Epithelial cell of proximal tubule (primary cell): ENCODE results near the gene TCERG1L. TPM values are rescaled to one million over a fixed set of nuclear protein-coding genes. Genes with fewer than 3 reads are reported as not detected.

Experiments
- DNase-seq: peaks from one replicate; pipeline ENCODE4 v3.0.0-alpha.2; 2011; ENCODE audit warnings: low read depth
- H3K4me3 ChIP-seq: 2 replicates; pipeline ENCODE4 v1.5.1; 2011; ENCODE audit warnings: low read depth, mild to moderate bottlenecking, low read length
- total RNA-seq: library from RNA; depleted of rRNA; stranded (reverse); fragments of >200 nt; gene quantifications from 2 replicates; pipeline ENCODE4 v1.2.3, GENCODE V29; 2015
- TF ChIP-seq, protein P1 (sequence below): conservative IDR thresholded peaks from 2 replicates; pipeline ENCODE4 v1.5.1; 2012; ENCODE audit warnings: low read depth, mild to moderate bottlenecking, low read length

TCERG1L gene
- total RNA-seq, 1 donor from 2014 or later = not detected

GRCh38 chr10:131121511-131122035, 189.9 kb downstream of the TCERG1L start:
- TF ChIP-seq, protein P1, sequence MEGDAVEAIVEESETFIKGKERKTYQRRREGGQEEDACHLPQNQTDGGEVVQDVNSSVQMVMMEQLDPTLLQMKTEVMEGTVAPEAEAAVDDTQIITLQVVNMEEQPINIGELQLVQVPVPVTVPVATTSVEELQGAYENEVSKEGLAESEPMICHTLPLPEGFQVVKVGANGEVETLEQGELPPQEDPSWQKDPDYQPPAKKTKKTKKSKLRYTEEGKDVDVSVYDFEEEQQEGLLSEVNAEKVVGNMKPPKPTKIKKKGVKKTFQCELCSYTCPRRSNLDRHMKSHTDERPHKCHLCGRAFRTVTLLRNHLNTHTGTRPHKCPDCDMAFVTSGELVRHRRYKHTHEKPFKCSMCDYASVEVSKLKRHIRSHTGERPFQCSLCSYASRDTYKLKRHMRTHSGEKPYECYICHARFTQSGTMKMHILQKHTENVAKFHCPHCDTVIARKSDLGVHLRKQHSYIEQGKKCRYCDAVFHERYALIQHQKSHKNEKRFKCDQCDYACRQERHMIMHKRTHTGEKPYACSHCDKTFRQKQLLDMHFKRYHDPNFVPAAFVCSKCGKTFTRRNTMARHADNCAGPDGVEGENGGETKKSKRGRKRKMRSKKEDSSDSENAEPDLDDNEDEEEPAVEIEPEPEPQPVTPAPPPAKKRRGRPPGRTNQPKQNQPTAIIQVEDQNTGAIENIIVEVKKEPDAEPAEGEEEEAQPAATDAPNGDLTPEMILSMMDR = no peak
- DNase-seq = no peak

DNA sequence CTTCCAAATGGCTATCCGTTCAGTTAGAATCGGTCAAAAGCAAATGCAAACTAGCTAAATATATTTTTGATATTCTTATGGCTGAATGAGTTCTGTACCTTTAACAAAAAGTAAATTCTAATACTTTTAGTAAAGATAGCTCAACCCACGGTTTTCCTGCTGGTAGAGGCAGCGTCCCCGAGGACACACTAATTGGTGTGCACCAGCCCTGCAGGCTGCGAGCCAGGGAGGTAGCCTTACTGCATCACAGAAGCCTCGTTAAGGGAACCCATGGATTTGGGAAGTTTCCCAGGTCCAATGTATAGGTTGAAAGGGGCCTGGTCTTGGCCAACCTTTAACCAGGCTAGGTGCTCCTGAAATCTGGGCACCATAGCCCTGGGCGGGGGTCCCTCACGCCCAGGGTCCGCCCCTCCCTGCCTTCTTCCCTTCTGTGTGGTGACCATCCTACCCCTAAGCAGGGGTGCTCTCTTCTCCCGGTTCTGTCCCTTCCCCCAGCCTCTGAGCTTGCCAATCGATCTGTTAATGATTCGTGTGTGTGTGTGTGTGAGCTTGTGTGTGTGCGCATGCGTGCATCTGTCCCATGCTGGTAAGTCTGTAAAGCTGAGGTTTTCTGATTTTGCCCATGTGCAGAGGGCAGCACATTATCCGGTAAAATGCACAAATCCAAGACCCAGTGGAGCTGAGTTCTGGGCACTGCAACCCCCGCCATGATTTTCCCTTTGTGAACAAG, 191.7 kb downstream of the TCERG1L start:
- H3K4me3 ChIP-seq = no peak overlapping the region
- DNase-seq = no peak
- TF ChIP-seq, protein P1 = no peak

More at GRCh38 chr10:131121511-131122035, 189.9 kb downstream of the TCERG1L start:
- no peak overlapping the region for H3K4me3 ChIP-seq

- no peak for DNase-seq
- H3K4me3 ChIP-seq = no peak overlapping the region
- TF ChIP-seq, protein P1 = no peak
Measured at GRCh38 chr10:131117416-131118212, 193.9 kb downstream of the TCERG1L start.

- DNase-seq = no peak
Measured at GRCh38 chr10:131116991-131117375, 194.5 kb downstream of the TCERG1L start.

GRCh38 chr10:131116216-131116990, 195.1 kb downstream of the TCERG1L start:
- no peak for DNase-seq
- TF ChIP-seq, protein P1 = no peak
- H3K4me3 ChIP-seq = no peak overlapping the region

More at GRCh38 chr10:131116991-131117375, 194.5 kb downstream of the TCERG1L start:
- TF ChIP-seq, protein P1 = no peak
- no peak overlapping the region for H3K4me3 ChIP-seq

- no peak overlapping the region for H3K4me3 ChIP-seq
- DNase-seq = no peak
- TF ChIP-seq, protein P1 = no peak
Measured at GRCh38 chr10:131115801-131116200, 195.7 kb downstream of the TCERG1L start.
